ENCODE data around the gene STK26.
"Not testable (repeated sequence)": the region's sequence is repeated elsewhere in the genome, so short reads cannot be mapped to it uniquely, and the experiment has no call there.

Gene STK26

GRCh38 chrX:132037479-132037993 lies 14.4 kb downstream of the STK26 start:
- DNase-seq (ENCODE audit: low read depth): no peak

- no peak for DNase-seq (ENCODE audit: low read depth)
These were observed 17.0 kb downstream of the STK26 start for GRCh38 chrX:132040066-132040465.

- DNase-seq (ENCODE audit: low read depth): no peak
These were observed 17.9 kb downstream of the STK26 start for GRCh38 chrX:132041015-132041414.

- DNase-seq (ENCODE audit: low read depth): no peak
These were observed 20.9 kb downstream of the STK26 start for GRCh38 chrX:132043977-132044376.

GRCh38 chrX:132044953-132045352 lies 21.9 kb downstream of the STK26 start:
- DNase-seq (ENCODE audit: low read depth): no peak

- no peak for DNase-seq (ENCODE audit: low read depth)
These were observed 22.4 kb downstream of the STK26 start for GRCh38 chrX:132045456-132045855.

GRCh38 chrX:132046533-132046932 lies 23.4 kb downstream of the STK26 start:
- no peak for DNase-seq (ENCODE audit: low read depth)

- DNase-seq (ENCODE audit: low read depth): not testable (repeated sequence)
These were observed 28.7 kb downstream of the STK26 start for GRCh38 chrX:132051778-132052177.

- no peak for DNase-seq (ENCODE audit: low read depth)
These were observed 34.9 kb downstream of the STK26 start for GRCh38 chrX:132058050-132058449.

GRCh38 chrX:132058975-132059374 lies 35.9 kb downstream of the STK26 start:
- no peak for DNase-seq (ENCODE audit: low read depth)

- no peak for DNase-seq (ENCODE audit: low read depth)
These were observed 37.0 kb downstream of the STK26 start for GRCh38 chrX:132059973-132060540.

GRCh38 chrX:132063334-132063733 lies 40.2 kb downstream of the STK26 start:
- DNase-seq (ENCODE audit: low read depth): no peak

- DNase-seq (ENCODE audit: low read depth): no peak
These were observed 40.8 kb downstream of the STK26 start for GRCh38 chrX:132063862-132064261.

- DNase-seq (ENCODE audit: low read depth): no peak
These were observed 45.3 kb downstream of the STK26 start for GRCh38 chrX:132068405-132068804.

- no peak for DNase-seq (ENCODE audit: low read depth)
These were observed 48.2 kb downstream of the STK26 start for GRCh38 chrX:132071254-132071653.

- no peak for DNase-seq (ENCODE audit: low read depth)
These were observed 54.3 kb downstream of the STK26 start for GRCh38 chrX:132077414-132077813.

- no peak for DNase-seq (ENCODE audit: low read depth)
These were observed 54.8 kb downstream of the STK26 start for GRCh38 chrX:132077912-132078311.

- DNase-seq (ENCODE audit: low read depth): no peak
These were observed 62.7 kb downstream of the STK26 start for GRCh38 chrX:132085786-132086185.

- DNase-seq (ENCODE audit: low read depth): no peak
These were observed 63.6 kb downstream of the STK26 start for GRCh38 chrX:132086672-132087071.

GRCh38 chrX:132088864-132089263 lies 65.8 kb downstream of the STK26 start:
- DNase-seq (ENCODE audit: low read depth): no peak

- no peak for DNase-seq (ENCODE audit: low read depth)
These were observed 67.5 kb downstream of the STK26 start for GRCh38 chrX:132090403-132091159.

GRCh38 chrX:132092439-132093065 lies 69.5 kb downstream of the STK26 start:
- peak; percentile 5 for DNase-seq (ENCODE audit: low read depth)

- DNase-seq (ENCODE audit: low read depth): no peak
These were observed 70.2 kb downstream of the STK26 start for GRCh38 chrX:132093239-132093860.

Data from stimulated activated CD8-positive, alpha-beta memory T cell treated with anti-CD3 and anti-CD28 coated beads, Interleukin-15, amount 100 ng/mL, for 1 hour (primary cell).